HEK293T (cell line): ENCODE results near the gene NCOA7.

Source experiments
- FOXA1 ChIP-seq: fragments of 450-650 bp; IDR thresholded peaks from 2 replicates; pipeline ENCODE4 v1.6.1; 2016; ENCODE audit warnings: mild to moderate bottlenecking
- FOXK2 ChIP-seq: fragments of 450-650 bp; IDR thresholded peaks from 2 replicates; pipeline ENCODE4 v1.6.1; 2016; ENCODE audit warnings: mild to moderate bottlenecking
- SUZ12 ChIP-seq: fragments of 450-650 bp; IDR thresholded peaks from 2 replicates; pipeline ENCODE4 v1.6.1; 2016; ENCODE audit warnings: mild to moderate bottlenecking

- TF ChIP-seq SUZ12: no peak
- no peak for TF ChIP-seq FOXK2
- no peak for TF ChIP-seq FOXA1
Measured at GRCh38 chr6:125743604-125744003, 47.2 kb upstream of the NCOA7 start.
